ENCODE results near the gene CELSR3.

DNA sequence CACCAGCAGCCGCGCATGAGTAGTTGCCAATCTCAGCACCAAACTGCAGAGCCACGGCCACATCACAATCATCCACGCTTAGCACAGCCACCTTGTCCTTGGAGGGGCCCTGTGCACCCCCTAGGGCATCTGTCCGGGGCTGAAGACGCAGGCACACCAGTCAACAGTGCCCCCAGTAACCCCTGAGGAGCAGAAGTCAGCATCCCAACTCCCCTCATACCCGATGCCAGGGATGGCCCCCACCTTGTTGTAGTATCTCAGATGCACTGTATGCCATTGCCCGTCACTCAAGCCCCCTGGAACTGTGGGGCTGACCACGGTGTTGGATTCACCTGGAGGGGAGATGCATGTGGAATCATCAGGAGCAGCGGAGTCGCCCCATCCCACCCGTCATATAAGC lies 7.6 kb downstream of the CELSR3 start:
- TF ChIP-seq, protein P1, sequence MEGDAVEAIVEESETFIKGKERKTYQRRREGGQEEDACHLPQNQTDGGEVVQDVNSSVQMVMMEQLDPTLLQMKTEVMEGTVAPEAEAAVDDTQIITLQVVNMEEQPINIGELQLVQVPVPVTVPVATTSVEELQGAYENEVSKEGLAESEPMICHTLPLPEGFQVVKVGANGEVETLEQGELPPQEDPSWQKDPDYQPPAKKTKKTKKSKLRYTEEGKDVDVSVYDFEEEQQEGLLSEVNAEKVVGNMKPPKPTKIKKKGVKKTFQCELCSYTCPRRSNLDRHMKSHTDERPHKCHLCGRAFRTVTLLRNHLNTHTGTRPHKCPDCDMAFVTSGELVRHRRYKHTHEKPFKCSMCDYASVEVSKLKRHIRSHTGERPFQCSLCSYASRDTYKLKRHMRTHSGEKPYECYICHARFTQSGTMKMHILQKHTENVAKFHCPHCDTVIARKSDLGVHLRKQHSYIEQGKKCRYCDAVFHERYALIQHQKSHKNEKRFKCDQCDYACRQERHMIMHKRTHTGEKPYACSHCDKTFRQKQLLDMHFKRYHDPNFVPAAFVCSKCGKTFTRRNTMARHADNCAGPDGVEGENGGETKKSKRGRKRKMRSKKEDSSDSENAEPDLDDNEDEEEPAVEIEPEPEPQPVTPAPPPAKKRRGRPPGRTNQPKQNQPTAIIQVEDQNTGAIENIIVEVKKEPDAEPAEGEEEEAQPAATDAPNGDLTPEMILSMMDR (IDR thresholded peaks at IDR 0.05): no peak
- TF ChIP-seq POLR2A (IDR thresholded peaks at IDR 0.05; ENCODE audit: low read depth): no peak
- TF ChIP-seq POLR2AphosphoS5 (IDR thresholded peaks at IDR 0.05): no peak
- TF ChIP-seq EP300 (IDR thresholded peaks at IDR 0.05): no peak
